Activated CD4-positive, CD25-positive, alpha-beta regulatory T cell treated with anti-CD3 and anti-CD28 coated beads, Interleukin-2, amount 50 U/mL, for 72 hours (primary cell): ENCODE data around the gene USP17L30.
"Not testable (repeated sequence)": the region's sequence is repeated elsewhere in the genome, so short reads cannot be mapped to it uniquely, and the experiment has no call there.

ENCODE experiments used
- DNase-seq: peaks from one replicate; pipeline ENCODE4 v3.0.0; 2021

USP17L30 gene, protein sequence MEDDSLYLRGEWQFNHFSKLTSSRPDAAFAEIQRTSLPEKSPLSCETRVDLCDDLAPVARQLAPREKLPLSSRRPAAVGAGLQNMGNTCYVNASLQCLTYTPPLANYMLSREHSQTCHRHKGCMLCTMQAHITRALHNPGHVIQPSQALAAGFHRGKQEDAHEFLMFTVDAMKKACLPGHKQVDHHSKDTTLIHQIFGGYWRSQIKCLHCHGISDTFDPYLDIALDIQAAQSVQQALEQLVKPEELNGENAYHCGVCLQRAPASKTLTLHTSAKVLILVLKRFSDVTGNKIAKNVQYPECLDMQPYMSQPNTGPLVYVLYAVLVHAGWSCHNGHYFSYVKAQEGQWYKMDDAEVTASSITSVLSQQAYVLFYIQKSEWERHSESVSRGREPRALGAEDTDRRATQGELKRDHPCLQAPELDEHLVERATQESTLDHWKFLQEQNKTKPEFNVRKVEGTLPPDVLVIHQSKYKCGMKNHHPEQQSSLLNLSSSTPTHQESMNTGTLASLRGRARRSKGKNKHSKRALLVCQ

DNA sequence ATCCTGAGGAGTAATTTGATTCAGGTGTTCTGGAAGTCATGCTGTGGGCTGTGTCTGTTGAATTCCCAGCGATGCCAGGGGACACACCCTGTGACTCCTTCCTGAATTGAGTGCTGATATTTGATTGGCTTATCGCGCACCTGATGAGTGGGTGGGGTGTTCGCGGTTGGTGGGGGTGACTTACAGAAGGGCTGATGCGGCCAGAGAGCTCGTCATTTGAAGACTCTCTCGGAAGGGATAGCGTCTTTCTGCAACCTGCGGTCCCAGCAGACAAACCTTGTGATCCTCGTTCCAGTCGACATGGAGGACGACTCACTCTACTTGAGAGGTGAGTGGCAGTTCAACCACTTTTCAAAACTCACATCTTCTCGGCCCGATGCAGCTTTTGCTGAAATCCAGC lies at the start of gene USP17L30:
USP17L30 (plus strand) TSS at position 301 of the 400 bp plus-strand sequence; CDS start at position 301, 0 bp downstream.
- DNase-seq: not testable (repeated sequence)

DNA sequence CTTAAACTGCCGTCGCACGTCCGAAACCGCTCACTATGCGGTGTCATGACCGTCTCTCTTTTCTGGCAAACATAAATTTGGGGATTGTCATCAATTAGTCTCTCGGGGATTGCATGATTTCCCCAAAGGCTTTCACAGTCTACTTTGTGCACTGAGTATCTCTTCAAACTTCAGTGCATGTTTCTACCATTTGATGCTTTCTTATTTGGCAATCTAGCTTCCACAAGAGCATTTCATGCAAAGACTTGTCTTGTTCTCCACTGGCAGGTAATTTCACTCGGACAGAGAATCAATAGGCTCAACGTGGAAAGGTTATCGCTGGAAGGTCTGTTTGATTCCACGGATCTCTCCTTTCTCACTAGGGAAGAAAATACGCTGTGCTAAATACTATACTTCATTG lies 38.7 kb upstream of the USP17L30 start:
- DNase-seq: not testable (repeated sequence)

DNA sequence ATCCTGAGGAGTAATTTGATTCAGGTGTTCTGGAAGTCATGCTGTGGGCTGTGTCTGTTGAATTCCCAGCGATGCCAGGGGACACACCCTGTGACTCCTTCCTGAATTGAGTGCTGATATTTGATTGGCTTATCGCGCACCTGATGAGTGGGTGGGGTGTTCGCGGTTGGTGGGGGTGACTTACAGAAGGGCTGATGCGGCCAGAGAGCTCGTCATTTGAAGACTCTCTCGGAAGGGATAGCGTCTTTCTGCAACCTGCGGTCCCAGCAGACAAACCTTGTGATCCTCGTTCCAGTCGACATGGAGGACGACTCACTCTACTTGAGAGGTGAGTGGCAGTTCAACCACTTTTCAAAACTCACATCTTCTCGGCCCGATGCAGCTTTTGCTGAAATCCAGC lies 38.1 kb upstream of the USP17L30 start, which contains the start of gene USP17L24:
USP17L24 (plus strand) TSS at position 301 of the 400 bp plus-strand sequence; CDS start at position 301, 0 bp downstream.
- DNase-seq: not testable (repeated sequence)

DNA sequence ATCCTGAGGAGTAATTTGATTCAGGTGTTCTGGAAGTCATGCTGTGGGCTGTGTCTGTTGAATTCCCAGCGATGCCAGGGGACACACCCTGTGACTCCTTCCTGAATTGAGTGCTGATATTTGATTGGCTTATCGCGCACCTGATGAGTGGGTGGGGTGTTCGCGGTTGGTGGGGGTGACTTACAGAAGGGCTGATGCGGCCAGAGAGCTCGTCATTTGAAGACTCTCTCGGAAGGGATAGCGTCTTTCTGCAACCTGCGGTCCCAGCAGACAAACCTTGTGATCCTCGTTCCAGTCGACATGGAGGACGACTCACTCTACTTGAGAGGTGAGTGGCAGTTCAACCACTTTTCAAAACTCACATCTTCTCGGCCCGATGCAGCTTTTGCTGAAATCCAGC lies 33.3 kb upstream of the USP17L30 start, which contains the start of gene USP17L25:
USP17L25 (plus strand) TSS at position 301 of the 400 bp plus-strand sequence; CDS start at position 301, 0 bp downstream.
- not testable (repeated sequence) for DNase-seq

DNA sequence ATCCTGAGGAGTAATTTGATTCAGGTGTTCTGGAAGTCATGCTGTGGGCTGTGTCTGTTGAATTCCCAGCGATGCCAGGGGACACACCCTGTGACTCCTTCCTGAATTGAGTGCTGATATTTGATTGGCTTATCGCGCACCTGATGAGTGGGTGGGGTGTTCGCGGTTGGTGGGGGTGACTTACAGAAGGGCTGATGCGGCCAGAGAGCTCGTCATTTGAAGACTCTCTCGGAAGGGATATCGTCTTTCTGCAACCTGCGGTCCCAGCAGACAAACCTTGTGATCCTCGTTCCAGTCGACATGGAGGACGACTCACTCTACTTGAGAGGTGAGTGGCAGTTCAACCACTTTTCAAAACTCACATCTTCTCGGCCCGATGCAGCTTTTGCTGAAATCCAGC lies 28.6 kb upstream of the USP17L30 start, which contains the start of gene USP17L26:
USP17L26 (plus strand) TSS at position 301 of the 400 bp plus-strand sequence; CDS start at position 301, 0 bp downstream.
- DNase-seq: not testable (repeated sequence)

DNA sequence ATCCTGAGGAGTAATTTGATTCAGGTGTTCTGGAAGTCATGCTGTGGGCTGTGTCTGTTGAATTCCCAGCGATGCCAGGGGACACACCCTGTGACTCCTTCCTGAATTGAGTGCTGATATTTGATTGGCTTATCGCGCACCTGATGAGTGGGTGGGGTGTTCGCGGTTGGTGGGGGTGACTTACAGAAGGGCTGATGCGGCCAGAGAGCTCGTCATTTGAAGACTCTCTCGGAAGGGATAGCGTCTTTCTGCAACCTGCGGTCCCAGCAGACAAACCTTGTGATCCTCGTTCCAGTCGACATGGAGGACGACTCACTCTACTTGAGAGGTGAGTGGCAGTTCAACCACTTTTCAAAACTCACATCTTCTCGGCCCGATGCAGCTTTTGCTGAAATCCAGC lies 23.8 kb upstream of the USP17L30 start, which contains the start of gene USP17L5:
USP17L5 (plus strand) TSS at position 301 of the 400 bp plus-strand sequence; CDS start at position 301, 0 bp downstream.
- not testable (repeated sequence) for DNase-seq

DNA sequence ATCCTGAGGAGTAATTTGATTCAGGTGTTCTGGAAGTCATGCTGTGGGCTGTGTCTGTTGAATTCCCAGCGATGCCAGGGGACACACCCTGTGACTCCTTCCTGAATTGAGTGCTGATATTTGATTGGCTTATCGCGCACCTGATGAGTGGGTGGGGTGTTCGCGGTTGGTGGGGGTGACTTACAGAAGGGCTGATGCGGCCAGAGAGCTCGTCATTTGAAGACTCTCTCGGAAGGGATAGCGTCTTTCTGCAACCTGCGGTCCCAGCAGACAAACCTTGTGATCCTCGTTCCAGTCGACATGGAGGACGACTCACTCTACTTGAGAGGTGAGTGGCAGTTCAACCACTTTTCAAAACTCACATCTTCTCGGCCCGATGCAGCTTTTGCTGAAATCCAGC lies 19.1 kb upstream of the USP17L30 start, which contains the start of gene USP17L27:
USP17L27 (plus strand) TSS at position 301 of the 400 bp plus-strand sequence; CDS start at position 301, 0 bp downstream.
- DNase-seq: not testable (repeated sequence)

DNA sequence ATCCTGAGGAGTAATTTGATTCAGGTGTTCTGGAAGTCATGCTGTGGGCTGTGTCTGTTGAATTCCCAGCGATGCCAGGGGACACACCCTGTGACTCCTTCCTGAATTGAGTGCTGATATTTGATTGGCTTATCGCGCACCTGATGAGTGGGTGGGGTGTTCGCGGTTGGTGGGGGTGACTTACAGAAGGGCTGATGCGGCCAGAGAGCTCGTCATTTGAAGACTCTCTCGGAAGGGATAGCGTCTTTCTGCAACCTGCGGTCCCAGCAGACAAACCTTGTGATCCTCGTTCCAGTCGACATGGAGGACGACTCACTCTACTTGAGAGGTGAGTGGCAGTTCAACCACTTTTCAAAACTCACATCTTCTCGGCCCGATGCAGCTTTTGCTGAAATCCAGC lies 14.3 kb upstream of the USP17L30 start, which contains the start of gene USP17L28:
USP17L28 (plus strand) TSS at position 301 of the 400 bp plus-strand sequence; CDS start at position 301, 0 bp downstream.
- not testable (repeated sequence) for DNase-seq

DNA sequence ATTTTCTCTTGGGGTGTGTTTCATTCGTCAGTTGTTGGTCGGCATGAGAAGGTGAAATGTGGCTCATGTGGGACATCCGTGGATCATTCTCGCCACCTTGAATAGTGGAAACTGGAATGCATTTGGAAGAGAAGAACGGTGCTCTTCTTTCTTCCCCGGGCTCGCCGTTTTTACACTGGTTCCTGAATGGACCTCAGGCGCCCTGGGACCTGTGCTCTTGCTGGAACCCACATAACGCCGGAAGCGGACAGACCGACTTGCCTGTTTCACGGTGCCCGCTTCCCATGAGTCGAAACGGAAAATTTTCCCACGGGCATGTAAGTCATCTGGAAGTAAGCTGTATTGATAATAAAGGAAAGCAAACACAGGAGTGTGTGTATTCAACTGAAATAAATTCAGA lies 12.1 kb upstream of the USP17L30 start:
- DNase-seq: not testable (repeated sequence)

DNA sequence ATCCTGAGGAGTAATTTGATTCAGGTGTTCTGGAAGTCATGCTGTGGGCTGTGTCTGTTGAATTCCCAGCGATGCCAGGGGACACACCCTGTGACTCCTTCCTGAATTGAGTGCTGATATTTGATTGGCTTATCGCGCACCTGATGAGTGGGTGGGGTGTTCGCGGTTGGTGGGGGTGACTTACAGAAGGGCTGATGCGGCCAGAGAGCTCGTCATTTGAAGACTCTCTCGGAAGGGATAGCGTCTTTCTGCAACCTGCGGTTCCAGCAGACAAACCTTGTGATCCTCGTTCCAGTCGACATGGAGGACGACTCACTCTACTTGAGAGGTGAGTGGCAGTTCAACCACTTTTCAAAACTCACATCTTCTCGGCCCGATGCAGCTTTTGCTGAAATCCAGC lies 9.6 kb upstream of the USP17L30 start, which contains the start of gene USP17L29:
USP17L29 (plus strand) TSS at position 301 of the 400 bp plus-strand sequence; CDS start at position 301, 0 bp downstream.
- DNase-seq: not testable (repeated sequence)

DNA sequence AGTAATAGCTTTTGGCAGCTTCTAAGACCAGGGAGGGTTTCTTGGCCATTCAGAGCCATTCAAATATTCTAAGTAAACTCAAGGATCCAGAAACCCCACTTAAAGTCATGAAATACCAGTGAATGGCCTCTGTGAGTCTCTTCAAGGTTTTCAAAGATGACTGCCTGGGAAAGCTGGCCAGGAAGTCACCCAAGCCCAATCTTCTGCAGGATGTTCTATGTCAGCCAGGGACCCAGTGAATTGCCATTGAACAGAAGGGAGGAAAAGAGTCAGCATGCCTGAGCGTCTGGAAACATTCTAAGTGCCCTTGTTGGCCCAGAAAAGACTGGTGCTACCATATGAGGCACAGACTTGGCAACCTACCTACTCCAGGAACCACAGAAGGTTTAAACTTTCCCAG lies 17.0 kb downstream of the USP17L30 start:
- DNase-seq: not testable (repeated sequence)

DNA sequence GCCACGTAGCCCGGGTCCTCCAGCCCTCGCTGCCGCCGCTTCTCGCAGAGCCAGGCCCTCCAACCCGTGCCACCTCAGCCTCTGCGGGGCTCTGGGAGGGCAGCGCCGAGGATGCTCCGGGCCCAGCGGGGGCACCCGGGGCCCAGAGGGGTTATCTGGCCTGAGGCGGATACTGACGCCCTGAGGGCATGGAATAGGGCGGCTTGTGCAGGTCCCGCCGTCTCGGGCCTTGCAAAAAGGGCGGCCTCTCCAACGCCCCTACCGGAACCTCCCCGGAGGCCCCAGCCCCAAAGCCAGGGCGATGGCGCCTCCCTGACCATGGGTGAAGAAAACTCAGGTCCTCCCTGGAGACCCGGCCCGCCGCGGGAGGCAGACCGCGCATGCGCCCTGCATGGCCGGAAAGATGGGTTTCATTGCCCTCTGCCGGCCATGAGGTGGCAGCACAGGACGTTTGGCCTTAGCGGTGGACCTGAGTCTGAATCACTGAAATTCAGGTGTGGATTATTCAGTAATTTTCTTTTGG lies 18.1 kb downstream of the USP17L30 start:
- DNase-seq: peak; percentile 64

DNA sequence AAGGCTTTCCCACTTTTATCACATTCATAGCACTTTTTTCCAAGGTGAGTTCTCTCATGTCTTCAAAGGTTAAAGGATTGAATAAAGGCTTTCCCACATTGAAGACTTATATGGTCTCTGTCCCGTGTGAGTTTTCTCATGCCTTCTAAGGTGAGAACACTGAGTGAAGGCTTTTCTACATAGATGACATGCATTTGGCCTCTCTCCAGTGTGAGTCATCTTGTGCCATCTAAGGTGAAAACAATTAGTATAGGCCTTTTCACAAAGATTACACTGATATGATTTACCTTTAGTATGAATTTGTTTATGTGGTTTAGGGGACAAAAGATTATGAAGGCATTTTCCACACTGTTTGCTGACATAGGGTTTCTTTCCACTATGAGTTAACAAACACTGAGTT lies 21.2 kb downstream of the USP17L30 start:
- no peak for DNase-seq

DNA sequence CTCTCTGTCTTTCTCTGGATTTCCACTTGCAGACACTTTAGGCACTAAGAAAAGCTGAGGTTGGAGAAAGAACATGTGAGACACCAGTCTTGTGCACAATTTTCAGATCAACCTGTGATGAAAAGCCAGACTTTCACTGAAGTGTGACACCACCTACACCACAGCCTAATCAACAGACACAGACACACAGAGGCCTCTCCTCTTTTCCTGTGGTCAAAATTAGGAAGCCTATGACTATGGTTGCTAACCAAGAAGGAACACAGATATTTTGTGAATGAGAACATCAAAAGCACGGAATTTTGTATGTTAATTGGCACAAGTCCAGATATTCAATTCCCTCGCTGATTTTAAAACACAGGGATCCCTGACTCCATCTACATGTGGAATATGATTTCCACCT lies 26.1 kb downstream of the USP17L30 start:
- not testable (repeated sequence) for DNase-seq

DNA sequence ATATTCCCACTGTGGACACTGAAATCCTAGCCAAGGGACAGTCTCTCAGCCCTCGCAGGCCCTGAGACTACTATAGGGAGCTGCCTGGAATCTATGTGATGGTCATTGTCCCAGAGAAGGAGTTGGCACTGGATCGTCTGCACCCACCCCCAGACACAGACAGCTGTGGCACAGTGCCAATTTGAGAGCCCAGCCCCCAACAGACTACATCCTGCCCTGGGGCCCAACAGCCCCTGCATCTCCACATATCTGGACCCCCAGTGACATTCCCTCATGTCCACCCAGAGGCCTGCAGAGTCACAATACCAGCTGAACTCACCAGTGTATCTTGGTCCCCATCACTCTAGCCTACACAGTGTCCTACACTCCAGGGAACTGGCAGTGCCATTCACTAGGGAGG lies 42.8 kb downstream of the USP17L30 start:
- DNase-seq: not testable (repeated sequence)

DNA sequence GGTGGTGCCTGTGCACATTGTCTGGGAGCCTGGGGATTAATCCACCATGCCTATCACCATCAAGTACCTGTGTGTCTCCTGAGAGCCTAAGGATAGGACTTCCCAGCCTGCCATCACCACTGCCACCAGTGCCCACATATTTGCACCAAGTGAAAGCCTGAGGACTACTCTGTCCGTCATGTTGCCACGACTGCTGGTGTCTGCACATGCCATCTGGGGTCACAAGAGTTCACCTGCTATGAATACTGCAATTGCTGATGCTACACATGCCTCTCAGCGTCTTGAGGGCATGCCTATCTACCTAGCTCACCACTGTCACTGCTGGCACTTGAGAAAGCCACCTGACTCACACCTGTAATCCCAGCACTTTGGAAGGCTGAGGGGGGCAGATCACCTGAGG lies 43.6 kb downstream of the USP17L30 start:
- DNase-seq: not testable (repeated sequence)

DNA sequence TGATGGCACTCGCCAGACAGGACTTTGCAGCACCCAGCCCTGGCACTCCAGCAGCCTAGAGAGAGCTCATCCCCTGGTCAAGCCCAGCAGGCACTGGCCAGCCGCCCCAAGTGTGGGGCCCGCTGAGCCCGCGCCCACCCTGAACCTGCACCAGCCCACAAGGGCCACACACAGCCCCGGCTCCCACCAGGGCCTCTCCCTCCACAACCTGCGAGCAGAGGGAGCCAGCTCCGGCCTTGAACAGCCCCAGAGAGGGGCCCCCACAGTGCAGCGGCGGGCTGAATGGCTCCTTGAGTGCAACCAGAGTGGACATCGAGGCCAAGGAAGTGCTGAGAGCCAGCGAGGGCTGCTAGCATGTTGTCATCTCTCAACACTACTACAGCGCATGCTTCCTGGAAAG lies 46.9 kb downstream of the USP17L30 start:
- no peak for DNase-seq
